GM19035 (cell line): ENCODE measurements around the gene ATL2.
"Not testable (repeated sequence)": the region's sequence is repeated elsewhere in the genome, so short reads cannot be mapped to it uniquely, and the experiment has no call there.

ENCODE experiments used
- ATAC-seq: cut with Tn5 transposase; IDR thresholded peaks from one replicate; pipeline ENCODE4 v1.9.1; 2021; ENCODE audit not compliant: unreplicated experiment

The ATL2 gene

DNA sequence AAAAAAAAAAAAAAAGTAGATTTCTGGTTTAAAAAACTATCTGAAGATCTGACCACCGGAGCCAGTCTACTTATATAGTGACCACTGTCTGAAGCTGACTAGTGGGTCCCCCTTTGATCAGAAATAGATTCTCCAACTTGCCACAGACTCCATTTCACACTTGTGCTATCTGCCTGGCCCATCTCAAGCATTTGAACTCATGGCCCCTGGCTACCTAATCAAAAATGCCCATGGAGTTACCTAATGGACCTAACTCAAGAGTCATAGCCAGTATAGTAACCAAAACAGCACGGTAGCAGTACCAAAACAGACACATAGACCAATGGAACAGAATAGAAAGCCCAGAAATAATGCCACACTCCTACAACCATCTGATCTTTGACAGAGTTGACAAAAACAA is 17.0 kb upstream of the ATL2 start:
- ATAC-seq: no peak

DNA sequence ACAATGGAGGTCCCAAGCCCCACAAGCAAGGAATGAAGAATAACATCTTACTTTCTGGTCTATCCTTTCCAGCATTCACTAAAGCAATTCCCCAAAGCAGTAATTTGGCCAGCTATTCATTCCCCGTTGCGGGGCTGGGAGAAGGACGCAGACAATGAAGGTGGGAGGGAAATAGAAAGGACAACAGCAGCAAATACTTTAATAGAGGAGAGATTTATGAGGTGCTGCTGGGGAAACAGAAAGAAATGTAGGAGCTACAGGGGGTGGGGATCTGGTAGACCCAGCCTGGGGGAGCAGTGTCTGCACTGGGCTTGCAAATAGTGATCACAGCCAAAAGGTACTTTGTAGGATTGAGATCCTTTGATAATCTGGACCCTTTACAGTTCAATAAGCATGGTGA is 13.9 kb upstream of the ATL2 start:
- no peak for ATAC-seq

DNA sequence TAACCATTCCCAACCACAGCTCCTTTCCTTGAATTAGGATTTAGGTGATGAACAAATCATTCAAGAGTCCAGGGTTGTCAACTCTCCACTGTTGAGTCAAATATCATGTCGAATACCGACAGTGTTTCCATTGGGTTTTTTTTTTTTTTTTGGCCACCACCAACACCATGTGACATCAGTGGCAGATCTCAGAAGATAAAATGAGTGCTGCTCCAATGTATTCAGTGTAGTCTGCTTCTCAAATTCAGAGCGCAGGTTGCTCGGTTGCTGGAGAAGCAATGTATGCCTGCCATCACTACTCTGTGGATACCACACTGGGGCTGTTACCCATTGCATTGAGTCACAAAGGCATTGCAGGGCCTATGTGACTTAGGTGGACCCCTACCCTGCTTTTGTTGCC is 10.8 kb upstream of the ATL2 start:
- ATAC-seq: no peak

DNA sequence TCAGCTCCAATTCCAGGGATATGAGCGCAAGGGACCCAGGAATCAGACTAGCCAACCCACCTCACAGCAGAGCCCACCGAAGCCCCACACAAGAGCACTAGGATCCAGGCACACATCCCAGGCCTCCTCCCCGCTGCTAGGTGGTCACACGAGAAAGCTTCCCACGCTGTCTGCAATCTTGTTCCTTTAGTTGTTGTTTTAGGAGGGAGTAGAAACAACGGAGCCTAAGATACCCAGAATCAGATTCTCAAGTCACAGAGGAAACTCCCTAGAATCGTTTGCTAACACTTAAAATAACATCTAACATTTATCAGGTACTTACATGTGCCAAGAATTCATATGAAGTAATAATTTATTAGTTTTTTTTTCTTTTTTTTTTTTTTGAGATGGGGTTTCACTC is 9.7 kb upstream of the ATL2 start:
- ATAC-seq: no peak

DNA sequence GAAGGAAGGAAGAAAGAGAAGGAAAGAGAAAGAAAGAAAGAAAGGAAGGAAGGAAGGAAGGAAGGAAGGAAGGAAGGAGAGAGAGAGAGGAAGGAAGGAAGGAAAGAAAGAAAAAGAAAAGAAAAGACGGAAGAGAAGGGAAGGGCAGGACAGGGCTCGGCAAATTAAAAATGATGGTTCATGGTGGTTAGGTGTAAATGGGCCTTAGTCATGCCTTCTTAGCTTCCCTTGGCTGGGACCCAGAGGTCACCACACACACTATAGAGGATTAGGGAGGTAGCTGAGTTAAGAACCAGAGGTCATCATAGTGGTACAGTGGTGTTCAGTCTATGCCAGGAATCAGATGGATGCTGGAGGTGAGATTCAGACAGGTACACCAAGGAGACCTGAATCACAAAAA is 9.3 kb upstream of the ATL2 start:
- ATAC-seq: no peak

DNA sequence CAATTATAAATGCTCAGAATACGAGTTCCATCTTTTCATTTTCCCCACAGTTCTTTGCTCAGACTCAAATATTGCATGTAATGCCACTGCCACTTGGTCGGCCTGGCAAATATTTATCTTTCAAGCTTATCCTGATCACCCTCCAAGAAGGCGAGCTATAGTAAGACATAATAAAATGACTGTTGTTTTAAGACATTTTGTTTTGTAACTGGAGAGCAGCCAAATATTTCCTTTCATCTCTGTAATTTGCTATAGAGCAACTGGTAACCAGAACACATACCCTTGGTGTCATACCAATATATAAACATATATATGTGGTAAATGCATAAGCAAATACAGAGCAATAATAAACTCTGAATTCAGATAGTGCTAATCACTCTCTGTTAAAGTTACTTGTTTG is 7.3 kb upstream of the ATL2 start:
- ATAC-seq: no peak

DNA sequence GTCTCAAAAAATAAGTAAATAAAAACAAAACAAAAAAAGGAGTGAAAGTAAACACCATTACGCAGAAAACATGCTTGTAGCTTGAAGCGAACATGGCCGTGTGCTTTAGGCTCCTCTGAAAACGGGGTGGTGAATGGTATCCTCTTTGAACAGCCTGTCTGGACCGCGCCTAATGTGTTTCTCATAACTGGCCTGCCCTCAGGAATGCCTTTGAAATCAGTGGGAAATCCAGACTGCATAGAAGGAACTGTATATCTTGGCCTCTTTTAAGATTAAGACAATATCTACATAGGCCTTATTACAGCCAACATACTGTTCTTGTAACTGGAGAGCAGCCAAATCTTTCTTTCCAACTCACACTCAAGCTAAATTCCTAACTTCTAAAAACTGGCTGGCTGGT is 6.7 kb upstream of the ATL2 start:
- ATAC-seq: not testable (repeated sequence)

DNA sequence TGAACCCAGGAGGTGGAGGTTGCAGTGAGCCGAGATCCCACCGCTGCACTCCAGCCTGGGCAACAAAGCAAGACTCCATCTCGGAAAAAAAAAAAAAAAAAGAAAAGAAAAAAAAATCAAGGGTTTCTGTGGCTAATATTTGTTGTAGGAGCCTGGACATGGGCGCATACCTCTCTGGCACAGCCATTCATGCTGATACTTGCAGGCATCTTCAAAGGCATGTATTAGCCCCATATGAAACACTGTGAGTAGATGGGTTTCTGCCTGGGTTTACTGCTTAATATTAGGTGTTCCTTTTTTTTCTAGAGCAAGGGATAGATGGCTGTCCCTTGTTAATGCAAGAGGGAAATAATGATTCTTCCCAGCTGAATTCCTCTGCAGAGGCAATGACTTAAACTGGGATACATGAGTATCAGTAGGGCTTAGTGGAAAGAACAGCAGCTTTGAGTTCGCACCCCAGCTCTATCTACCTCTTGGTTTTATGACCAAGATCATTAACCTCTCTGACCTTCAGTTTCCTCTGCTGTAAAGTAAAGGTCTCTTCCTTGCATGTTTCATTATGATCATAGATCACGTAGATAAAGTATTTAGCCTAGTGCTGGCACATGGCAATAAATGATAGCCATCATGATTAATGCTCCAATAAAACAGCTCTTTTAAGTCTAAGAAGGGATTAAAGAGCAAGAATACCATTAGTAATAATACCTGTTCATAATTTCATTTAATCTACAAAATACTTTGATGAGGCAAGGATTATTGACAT is 4.5 kb upstream of the ATL2 start:
- no peak for ATAC-seq

DNA sequence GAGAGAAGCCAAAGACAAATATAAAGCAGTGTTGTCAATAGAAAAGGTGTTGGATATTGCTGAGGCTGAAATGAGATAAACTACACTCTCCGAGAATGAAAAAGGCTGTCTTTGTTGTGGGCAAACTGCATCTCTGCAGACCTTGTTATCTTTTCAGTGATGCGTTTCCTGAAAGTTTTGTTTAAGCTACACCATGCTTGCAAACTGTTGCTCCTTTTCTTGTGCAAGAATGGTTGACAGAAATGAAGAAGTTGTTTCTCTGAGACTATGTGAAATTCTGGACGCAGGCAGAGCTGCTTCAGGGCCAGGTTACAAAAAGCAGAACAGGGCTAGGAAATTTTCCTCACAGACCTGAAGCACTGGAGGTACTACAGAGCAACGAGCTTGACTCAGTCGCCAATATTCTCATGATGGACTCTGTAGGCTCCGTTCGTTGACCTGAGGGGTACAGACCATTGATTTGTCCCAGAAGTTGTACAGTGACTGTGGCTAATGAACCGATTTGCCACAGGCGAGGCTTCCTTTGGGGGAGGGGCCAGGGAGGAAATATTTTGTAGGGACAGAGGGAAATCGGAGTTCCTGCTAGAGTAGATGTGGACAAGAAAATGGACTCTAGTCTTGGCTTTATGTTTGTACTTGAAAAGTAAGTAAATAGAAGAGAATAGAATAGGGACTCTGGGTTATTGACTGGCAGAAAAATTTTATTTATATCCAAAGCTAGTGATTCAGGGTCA is 3.5 kb upstream of the ATL2 start:
- ATAC-seq: no peak

DNA sequence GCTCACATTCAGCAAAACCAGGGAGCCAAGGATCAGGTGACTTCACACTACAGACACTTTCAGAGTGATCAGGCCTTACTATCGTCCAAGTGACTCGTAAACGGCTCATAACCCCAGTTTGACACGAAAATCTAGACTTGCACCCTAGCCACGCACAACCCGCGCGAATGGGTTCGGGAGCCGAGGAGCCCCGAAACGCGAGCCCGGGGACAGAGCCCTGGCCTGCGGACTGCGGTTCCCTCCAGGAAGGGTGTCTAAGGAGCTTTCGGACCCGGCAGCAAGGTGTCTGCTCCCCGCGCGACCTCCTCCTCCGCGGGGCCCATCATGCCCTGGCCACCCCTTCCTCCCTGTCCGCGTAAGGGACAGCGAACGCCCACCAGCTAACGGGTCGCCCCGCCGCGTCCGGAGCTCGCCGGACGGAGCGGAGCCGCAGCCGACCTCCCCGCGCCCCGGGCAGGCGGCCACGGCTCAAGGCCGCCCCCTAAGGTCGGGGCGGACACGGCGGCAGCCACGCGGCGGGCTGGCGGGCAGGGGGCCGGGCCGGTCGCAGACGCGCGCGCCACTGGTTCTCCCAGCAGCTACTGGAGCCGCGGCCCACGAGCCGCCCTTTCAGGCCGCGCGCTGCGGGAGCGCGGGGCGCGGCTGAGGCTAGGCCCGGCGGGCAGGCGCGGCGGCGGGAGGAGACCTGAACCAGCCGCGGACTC is 575 bp downstream of the ATL2 start:
- peak; percentile 79 for ATAC-seq

DNA sequence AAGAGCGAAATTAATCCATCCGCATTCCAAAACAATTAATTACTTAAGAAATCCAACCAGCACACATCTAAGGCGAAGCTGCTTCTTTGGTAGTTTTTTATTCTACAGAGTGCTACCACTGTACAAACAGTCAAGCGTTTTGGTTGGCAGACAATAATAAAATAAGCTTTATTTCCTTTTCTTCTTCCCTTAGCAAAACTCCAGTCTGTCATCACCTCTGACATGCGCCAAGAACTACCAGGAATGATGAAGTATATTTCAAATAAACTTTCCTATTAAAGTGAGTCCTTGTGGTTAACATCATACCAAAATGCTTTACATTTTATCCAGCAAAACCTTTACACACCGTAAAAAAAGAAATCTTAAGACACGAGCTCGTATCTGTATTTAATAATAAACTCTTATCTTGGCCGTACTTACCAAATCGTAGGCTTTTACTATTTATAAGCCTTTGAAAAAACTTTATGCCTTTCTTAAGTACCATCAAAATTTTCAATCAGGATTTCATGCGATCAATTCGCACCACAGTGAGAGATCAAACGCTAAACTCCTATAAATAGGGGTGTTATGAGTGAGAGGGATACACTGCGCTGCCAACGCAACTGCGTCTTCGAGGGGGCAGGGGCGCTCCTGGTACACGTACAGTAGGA is 1.3 kb downstream of the ATL2 start:
- no peak for ATAC-seq

DNA sequence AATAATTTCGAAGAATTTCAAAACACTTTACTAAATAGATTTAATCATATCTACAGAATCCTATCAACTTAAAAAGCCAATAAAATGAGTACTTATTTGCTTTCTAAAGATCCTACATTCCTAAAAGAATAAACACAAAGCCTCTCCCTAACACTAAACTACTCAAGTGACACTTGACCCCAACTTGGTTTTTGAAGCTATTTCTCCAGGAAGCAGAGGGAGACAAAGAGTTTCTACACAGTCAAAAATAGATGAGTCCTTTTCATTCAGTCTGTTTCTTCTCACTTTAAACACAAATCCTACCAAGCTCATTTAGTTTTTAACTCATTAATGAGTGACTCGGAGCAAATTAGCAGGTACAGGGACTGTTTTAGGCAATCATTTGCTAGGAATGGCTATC is 2.1 kb downstream of the ATL2 start:
- no peak for ATAC-seq

DNA sequence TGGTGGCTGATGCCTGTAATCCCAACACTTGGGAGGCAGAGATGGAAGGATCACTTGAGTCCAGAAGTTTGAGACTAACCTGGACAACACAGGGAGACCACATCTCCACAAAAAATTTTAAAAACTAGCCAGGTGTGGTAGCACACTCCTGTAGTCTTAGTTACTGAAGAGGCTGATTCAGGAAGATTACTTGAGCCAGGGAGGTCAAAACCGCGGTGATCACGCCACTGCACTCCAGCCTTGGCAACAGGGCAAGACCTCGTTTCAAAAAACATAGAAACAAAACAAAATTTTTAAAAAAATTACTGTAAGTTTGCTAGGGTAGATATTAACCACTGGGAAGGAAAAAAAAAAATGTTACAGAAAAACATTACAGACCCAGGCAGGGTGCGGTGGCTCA is 5.8 kb downstream of the ATL2 start:
- ATAC-seq: no peak

DNA sequence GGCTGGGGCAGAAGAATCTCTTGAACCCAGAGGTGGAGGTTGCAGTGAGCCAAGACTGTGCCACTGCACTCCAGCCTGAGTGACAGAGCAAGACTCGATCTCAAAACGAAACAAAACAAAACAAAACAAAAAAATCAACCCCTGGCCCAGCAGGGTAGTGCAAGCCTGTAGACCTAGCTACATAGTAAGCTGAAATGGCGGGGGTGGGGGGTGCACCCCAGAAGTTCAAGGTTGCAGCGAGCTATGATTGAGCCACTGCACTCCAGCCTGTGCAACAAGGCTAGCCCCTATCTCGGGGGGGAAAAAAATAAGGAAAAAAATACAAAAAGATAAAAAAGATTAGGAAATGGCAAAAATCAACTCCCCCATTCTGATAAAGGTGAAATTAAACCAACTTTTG is 6.4 kb downstream of the ATL2 start:
- ATAC-seq: no peak

DNA sequence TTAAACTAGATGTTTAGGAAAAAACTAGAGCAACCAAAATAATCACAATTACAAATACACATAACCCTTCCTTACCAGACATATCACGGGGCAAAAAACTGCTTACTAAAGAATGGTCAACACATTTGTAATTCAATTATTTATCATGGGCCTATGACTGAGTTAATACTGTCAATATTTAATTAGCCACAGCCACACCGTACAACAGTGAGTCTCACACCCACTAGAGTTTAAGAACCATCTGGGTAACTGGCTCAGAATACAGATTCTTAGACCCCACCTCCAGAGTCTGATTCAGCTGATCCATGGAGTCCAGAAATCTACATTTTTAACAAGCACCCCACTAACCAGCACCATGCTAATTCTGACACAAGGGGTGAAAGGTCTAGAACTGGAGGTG is 14.8 kb downstream of the ATL2 start:
- ATAC-seq: no peak

DNA sequence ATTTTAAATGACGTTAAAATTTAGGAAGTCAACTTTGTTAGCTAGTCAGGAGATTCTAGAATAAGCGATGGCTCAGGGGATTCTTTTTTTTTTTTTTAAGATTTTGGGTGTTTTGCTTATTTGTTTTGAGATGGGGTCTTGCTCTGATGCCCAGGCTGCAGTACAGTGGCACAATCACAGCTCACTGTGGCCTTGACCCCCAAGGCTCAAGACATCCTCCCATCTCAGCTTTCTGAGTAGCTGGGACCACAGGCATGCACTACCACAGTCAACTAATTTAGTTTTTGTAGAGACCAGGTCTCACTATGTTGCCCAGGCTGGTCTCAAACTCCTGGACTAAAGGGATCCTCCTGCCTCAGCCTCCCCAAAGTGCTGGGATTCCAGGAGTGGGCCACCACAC is 16.9 kb downstream of the ATL2 start:
- ATAC-seq: no peak

DNA sequence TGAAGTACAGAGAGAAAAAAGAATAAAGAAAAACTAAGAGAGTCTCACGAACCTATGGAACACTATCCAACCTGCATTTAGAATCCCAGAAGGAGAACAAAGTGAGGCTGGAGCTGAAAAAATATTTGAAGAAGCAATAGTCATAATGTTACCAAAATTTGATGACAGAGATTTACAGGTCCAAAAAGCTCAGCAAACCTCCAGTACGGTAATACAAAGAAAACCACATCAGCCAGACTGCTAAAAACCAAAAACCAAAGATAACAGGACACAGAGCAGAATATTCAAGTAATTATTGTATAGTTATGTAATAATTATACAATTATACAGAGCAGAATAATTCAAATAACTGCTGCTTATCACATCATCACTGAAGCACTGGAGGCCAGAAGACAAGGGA is 23.7 kb downstream of the ATL2 start:
- ATAC-seq: no peak

DNA sequence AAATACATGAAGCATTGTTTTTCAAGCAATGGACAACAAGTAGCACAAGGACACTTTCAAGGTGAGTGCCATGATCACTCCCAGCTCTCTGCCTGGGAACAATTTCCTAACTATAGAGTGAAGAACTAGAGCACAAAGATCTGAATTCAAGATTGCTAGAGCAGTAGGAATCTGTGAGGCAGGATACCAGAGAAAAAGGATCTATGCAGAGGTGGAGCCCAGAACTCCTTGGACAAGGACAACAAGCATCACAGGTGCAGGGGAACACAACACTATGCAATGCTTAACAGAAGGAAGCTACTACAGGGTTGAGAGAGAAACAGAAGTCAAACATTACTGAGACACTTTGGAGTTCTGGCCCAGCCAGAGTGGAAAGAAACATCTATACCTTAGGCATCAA is 24.7 kb downstream of the ATL2 start:
- no peak for ATAC-seq

DNA sequence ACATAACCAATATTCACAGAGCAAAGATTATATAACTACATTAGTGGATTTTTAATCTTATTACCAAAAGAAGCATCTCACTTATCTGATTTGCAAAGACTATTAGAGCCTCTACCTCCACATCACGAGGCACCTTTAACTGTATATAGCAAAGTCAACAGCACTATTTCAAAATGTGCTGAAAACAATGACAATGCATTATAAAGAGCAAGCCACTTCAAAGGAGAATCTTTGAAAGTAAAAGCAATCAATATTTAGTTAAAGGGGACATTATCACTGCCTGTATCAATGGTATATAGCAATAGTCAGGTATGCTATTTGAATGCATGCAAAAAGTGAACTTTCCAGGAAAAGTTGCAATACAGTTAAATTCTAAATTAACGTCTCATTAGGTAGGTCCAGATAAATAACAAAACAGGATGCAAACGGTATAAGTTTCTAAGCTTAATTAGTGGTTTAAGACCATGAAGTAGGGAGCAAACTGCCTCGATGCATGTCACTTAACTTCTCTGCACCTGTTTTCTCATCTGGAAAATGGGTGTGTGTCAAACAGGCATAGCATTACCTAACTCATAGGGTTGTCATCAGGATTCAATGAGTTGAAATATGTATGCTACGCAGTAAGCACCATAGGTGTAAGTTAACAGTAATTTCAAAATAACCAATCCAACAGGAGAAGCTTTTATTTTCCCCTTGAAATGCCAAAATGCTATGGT is 31.6 kb downstream of the ATL2 start:
- no peak for ATAC-seq

DNA sequence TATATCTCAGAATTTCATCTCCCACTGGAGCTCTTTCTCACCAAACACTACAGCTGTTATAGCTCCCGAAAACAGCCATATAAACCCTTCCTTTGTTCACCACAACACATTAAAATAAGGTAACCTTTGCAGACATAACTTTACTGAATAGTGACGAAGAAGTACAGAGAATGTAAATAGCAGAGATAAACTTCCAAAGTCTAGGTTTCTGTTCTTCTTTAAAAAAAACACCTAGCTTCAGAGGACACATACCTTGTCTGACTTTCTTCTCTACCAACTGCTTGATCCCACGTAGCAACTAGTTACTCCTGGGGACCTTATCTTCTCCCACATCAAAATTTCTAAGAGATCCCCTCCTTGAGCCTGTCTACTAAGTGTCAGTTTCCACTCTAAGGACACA is 32.3 kb downstream of the ATL2 start:
- ATAC-seq: no peak

DNA sequence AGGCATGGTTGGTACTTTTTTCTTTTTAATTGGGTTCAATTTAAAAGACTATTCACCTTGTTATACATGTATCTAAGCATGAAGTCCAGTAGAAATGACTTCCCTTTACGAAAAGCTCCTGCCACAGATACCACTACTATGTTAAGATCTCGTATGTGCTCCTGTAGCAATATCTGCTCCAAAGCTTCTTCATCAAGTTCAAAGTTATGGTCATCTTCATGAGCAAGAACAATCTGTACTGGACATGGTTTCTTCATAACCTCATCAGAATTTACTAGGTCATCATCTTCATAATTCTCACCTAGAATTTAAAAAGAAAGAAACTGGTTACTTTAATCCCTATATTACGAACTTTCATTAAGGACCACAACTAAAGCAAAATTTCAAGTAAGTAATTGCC is 33.9 kb downstream of the ATL2 start:
- ATAC-seq: no peak
